GM21529 (cell line): ENCODE results near the gene SOBP.

Experiments
- ATAC-seq: cut with Tn5 transposase; IDR thresholded peaks from one replicate; pipeline ENCODE4 v1.9.1; 2021; ENCODE audit not compliant: unreplicated experiment

Gene SOBP

DNA sequence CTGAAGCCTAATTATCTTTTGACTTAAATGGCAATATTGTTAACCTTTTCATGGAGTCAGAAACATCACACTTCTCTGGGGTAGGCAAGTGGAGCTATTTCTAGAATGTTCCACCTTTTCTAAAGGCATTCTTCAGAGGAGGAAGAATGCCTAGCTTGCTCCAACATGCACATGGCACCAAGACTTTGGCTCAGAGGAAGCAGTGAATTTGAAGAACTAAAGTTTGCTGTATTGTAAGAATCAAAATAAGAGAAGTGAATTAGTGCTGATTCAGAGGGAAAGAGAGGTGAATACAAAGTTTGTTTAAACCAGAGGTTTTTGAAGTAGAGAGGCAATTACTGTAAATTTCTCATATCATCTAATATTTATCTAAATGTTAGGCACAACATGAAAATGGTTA, 92.2 kb downstream of the SOBP start:
- ATAC-seq: no peak

DNA sequence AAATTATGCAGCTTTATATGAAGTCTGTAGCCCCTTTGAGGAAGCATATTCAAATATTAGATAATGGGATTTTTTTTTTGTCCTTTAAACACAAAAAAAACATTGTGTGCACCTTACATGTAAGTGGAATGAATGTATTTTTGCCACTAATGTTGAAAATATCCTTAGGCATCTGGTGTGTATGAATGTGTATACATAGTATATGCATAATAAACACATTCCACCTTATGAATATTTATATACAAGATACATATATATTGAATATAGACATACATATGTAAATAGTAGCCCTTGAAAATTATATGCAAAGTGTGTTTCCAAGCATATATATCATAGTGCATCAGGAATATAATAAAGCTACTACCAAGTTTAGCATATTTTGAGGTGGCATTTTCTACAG, 94.8 kb downstream of the SOBP start:
- no peak for ATAC-seq

DNA sequence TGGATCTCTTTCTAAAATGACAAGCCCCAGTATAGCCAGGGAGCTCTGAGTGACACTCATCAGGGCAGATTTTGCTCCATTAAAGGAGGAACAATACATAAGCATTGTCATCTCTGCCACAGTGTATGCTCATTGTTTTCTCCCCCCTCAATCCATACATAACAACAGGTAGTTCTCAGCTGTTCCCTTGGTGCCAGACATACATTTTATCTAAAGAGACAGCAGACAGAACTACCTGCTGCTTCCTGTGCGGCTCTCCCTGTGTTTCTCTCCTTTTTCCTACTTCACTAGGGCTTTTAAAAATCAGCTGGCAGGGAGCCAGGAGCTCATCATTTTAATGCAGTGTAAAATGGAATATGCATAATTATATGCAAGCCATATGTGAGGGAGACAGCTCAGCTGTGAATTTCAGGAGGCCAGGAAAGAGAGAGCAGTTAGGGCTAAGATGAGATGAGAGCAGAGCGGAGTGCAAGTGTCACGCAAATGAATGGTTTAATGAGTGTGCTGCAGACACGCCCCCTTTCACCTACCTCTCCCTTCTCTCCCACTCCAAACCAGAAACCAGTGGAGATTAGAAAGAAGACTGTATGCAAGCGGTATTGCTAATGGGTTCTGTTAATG, 96.0 kb downstream of the SOBP start:
- no peak for ATAC-seq

DNA sequence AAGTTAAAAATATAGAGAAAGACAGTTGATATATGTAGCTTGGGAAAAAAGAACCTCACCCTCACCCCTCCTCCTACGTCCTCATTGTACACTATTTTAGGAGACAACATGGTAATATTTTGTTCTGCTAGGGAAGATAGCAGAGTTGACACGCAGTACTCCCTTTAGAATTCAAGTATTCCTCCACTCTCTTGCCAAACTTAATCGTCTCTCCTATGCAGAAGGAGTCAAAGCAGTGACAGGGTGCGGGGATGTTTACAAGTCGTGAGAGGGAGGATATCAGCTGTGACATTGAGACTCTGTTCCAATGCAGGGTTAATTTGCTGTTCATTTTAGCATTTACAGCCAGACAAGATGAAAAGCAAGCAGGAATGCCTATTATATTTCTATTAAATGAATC, 97.5 kb downstream of the SOBP start:
- ATAC-seq: no peak

DNA sequence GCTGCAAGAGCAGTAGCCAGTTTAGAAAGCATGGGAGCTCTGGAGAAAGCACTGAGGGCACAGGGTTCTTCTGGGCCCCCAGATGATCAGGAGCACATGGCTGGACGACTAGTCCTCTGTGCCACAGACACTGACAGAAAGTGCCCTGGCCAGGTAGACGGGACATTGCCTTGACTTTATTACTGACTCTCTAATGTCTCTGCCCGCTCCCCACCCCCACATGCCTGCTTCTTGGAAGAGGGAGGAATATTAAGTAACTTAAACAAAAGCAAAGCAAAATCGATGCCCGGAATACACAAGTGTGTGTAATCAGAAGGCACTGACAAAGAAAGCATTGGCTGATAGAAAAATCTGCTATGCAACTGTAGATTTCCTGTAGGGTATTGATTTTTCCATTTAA, 99.3 kb downstream of the SOBP start:
- no peak for ATAC-seq

DNA sequence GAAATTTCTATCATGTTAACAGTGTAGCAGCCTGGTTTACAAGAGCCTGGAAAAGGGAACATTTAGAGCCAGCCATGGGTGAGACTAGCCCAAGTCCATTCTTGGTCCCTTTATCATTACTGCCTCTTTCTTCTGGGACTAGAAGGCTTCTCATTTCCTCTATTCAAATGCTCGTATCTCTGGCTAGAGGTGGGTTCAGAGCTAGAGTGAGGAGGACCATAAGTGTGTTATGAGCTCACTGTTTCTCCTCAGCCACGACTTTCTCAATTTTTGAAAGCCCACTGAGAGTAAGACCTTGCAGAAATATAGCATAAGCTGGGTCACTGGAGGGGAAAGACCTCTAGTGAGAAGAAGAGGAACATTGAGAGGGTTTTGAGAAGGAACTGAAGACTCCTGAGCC, 100.0 kb downstream of the SOBP start:
- no peak for ATAC-seq

DNA sequence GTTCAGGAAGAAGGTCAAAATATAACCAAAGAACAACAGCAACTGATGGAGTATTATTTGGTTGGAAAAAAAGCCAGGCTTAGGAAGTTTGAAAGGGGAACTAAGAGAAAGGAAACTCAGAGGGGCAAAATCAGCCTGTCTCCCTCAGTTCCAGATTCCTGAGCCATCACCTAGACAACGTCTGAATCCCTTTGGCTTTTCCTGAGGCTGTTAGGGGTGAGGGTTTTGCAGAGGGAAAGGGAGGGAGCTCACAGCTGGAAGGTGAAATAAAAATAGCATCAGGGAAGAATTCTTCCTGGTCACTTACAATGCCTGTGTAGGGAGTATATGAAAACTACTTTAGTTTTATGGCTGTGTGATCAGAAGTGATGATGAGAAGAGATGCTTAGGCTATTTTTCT, 100.5 kb downstream of the SOBP start:
- no peak for ATAC-seq

DNA sequence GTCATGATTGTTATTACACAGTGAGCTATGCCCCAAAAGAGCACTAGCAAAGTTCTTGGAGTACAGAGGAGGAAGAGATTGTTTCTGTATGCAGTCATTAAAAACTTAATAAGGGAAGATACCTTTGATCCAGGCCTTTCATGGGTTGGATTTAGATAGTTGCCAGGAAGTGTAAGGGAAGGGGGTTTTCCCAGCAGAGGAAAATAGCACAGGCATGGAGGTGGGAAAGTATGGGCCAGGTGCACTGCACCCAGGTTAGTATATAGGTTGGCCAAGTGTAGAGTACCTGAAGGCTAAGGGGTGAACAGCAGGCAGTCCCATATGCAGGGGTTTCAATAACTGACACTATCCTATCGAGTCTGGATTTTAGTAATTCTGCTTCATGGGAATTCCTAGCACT, 101.4 kb downstream of the SOBP start:
- ATAC-seq: no peak

DNA sequence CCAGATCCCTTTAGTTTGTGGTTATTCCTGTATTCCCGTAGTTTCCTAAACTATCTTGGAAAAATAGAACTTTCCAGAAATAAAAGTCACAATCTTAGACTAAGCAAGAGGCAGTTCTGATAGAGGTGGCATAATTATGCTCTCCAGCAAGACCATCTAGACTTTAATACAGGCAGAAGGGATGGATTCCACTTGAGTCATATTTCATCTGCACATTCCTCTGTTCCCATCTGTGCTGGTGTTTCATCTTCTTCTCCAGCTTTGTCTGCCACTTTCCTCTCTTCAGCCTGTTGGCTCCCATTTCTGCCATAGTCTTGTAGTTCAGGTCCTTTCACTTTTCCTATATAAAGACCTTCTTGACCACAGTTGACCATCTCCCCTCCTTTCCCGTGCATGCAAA, 102.9 kb downstream of the SOBP start:
- ATAC-seq: no peak

DNA sequence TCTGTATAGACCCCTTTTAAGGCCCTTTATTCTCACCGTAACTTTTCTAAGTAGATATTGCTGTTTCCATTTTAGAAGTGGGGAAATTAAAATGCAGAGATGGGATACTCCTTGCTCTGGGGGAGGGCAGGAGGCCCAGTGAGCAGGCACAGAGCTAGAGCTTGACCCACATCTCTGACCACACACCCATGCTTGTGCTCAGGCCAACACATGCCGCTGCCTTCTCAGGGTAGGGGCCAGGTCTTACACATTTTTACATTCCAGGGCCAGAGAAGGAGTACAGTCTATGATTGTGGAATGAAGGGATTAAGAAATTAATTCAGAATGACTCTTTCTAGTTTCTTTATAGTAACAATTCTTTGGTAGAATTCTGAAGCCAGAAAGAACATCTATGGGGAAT, 104.8 kb downstream of the SOBP start:
- no peak for ATAC-seq

DNA sequence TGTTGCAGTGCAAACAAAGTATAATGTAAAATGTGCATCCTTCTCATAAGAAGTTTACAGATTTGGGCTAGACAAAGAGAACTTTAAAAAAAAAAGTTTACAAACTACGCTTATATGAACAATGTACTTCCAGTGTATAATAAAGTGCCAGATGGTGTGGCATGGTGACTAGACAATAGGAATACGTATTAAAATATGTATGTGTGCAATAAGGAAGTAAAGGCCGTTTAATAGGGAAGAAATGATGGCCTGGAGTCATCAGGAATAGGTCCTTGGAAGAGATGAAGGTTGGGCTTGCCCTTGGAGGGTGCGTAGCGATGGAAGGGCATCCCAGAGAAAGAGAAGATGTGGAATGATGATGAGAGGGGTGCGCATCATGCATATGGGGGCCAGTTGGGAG, 108.2 kb downstream of the SOBP start:
- ATAC-seq: no peak

DNA sequence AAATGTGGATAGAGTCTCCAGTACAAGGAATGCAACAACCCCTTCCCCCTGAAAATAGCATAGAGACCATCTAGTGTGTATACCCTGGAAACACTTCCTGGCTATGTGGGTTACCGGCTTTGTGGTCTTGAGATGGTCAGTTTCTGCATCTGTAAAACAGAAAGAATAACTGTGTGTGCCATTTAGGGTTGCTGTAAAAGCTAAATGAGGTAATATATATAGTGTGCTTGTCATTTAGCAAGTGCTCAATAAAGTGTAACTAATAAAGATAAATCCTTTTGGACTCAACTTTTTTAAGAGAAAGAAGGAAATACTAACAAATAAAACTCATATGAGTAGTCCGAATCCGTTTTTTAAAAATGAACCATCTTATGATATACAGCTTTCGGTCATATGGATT, 109.1 kb downstream of the SOBP start:
- no peak for ATAC-seq

DNA sequence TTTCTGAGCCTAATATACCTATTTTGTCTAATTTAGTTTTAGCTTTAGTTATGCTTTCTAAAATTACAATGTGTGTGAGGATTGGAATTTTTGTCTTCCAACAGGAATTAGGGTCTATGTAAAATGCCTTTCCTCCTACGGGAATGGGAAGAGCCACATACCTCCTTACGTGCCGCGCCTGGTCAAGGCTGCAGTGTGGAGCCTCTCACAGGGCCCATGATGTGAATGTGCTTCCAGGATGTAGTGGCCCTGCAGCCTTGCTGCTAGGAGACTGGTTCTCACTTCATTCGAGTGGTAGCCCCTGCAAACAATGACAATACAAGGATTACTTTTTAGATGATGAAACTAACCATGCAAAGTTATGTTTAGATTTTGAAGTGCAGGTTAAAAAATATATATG, 110.2 kb downstream of the SOBP start:
- no peak for ATAC-seq

DNA sequence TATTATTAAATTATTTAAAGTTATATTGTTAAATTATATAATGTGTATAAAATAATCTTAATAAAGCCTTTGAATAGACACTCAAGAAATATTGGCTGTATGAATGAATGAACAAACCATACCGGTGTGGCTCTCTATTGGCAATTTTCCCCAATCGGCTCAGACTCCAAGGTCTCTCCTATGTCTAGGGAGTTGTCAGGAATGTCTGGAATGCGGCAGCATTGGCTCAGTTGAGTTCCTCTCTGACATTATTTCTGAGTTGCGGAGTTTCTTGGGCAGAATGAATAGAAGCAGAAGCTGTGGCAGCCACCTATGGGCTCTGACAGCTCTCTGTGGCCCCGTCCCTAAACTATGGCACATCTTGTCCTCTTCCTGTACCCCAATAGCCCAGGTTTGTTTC, 111.0 kb downstream of the SOBP start:
- no peak for ATAC-seq

DNA sequence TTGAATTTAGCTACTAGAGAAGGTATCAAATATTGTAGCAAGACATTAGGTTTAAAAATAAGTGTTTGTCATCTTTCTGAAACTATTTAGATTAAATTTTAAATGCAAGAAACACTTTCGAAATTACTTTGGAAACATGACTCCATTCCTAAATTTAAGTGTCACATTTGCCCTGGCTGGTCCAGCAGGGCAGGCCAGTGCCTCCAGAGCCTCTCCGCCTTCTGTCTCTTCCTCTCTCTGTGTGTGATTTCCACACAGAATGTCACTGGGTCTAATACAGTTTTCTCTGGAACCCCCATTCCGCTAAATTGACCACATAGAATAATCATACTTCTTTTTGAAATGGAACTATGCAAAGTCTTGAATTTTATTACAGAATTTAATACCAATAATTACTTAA, 111.5 kb downstream of the SOBP start:
- ATAC-seq: no peak

DNA sequence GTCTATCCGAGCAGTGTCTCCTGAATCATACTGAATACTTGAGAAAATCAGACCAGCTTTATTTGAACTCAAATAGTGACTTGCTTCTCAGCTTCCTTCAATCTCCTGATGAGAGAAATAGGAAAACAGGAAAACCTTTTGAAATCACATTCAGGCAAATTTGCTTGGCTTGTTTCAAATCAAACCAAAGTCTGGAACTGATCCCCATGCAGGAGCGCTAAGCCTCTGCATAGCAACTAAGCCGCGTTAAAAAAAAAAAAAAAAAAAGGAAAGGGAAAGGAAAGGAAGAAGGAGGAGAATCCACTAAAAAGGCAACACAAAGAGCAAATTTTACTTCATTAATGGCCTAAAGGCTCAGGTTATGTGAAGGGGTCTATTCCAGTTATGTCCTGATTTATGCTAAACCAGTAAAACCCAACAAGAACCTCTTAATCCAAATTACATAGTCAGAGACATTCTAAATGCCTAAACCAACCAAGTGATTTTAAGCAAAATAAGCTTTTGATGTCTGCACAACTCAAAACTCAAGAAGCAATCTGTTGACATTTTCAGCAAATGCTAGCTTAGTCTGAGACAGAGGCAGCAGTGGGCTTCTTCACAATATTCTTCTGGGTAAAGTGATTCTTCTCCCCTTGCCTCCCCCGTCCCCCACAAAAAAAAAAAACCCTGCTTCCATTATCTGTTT, 112.5 kb downstream of the SOBP start:
- ATAC-seq: no peak

DNA sequence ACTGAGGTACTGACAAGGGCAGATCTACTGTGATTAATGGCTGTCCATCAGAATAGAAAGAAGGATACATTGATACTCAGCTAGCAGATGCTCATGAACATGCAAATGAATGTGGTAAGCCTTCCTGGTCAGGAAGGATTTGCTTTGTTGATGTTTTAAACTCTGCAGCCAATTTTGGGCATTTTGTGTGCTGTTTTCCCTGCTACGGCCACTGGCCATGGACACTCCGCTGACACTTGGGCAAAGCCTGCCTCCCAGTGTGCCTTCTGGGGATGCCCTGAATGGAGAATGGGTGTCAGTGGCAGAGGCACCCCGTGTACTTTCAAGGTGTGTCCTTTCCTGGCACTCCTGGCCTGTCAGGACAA, 113.1 kb downstream of the SOBP start:
- no peak for ATAC-seq

DNA sequence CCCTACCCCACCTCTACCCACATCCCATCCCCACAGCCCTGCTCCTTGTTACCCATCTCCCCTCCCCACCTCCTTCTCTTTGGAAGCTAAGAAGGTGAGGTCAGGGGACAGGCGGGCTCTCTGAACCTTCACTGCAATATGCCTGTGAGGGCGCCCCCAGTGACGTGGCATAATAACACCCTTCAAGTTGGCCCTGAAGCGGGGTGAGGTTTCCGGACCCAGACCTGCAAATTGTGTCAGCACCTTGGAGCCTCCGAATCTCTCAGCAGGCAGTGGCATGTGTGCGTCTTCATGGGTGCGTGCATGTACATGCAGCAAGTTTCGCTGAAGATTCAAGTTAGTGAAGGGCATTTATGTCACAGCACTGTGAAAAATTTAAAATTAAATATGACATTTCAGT, 114.6 kb downstream of the SOBP start:
- ATAC-seq: no peak

DNA sequence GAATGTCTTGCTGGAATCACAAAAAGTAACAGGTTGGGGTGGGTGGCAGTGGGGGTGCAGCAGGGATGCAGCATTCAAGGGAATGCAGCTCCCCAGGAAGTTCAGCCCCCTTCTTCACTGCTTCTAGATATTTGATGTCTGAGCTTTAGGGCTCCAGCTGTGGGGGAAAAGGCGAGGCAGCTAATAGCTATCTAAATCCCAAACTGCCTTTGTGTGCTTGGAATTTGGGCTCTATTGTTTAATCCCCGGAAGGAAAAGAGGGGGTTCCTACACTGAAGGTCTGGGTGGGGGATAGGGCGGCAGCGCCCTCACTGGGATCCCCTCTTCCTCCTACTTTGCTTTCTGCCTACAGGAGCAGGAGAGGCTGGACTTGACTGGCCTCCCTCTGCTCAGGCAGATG, 116.5 kb downstream of the SOBP start:
- no peak for ATAC-seq

DNA sequence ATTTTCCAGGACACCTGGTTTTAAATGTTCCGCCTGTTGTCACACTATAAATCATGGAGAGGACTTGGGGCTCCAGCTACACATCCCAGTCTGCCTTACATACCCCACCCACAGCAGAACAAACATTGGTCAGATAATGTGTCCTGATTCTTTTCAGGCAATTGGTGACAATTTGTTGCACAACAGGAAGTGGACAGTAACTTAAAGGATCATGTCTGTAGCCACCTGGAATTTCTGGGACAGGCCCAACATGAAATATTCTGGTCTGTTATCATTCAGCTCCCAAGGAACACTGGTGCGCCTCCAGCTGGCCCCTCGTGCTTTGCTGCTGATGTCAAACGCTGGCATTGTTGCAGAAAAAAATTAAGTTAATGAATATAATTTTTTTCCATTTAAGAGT, 117.2 kb downstream of the SOBP start:
- ATAC-seq: no peak

DNA sequence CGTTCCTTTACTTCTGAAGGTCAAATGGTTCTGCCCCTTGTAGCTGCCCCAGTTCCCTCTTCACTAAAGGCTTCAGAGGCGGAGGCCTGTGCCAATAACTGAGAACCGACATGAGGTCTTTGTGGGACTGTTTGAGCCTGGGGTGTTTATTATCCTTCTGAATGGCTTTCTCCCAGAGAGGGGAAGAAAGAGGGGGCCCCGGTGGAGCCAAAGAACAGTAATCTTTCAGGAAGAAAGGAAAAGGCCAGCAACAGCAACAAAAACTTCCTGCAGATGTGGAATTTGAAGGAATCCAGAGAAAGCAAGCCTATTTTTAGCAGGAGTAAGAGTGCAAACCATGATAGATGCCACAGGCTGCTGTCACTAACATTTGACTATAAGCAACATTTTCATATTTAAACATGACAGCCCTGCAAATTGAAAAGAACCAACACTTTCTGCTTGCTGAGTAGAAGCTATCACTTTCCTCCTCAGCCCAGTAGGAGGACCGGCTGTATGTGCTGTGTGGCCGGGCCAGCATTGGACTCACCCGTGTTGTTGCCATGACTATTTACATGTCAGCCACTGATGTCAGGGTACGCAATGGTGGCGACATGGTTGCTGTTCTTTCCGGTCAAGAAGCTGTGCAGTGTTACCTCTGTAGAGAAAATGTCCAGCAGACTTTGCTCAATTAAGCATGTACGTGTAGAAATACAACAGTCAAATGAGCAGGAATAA, 121.3 kb downstream of the SOBP start:
- no peak for ATAC-seq

DNA sequence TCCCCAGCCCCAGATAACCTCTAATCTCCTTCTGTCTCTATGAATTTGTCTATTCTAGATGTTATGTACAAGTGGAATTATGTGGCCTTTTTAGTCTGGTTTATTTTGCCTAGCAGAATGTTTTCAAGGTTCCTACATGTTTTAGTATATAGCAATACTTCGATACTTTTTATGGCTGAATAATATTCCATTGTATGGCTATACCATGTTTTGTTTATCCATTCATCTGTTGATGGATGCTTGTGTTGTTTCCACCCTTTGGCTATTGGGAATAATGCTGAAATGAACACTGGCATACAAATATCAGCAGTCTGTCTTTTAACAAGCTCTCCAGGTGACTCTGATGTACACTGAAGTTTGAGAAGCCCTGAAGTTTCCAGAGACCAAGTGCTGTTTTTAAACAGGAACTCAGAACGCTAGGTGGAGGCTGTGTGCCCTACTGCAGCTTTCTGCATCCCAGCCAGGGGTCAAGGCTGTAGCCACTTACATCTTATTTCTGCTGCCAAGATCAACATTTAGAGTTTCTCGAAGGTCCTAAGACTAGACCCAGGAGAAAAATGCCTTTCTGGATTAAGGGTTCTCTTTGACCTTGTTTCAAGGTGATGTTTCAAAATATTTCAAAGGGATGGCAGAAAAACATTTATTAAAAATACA, 123.0 kb downstream of the SOBP start:
- ATAC-seq: no peak
